Caco-2 (cell line): ENCODE results near the gene STAU1. TPM values are rescaled to one million over a fixed set of nuclear protein-coding genes. Genes with fewer than 3 reads are reported as not detected.
"Not testable (repeated sequence)": the region's sequence is repeated elsewhere in the genome, so short reads cannot be mapped to it uniquely, and the experiment has no call there.

Experiments used
- BruUV-seq: library from RNA; stranded (reverse); fragments of 400-500 nt; replicated peaks from 2 replicates; lab custom pipeline; 2021; lab: Mats Ljungman, UMichigan
- CTCF ChIA-PET: fragments of 300-600 bp; sonication (Branson Sonifier 250); formaldehyde crosslinking; loops from one replicate; lab custom pipeline; 2022; ENCODE audit warnings: antibody characterized with exemption; lab: Charles Lee
- POLR2A ChIA-PET: fragments of 300-600 bp; sonication (Branson Sonifier 250); formaldehyde crosslinking; loops from one replicate; lab custom pipeline; 2022; ENCODE audit warnings: antibody characterized with exemption; lab: Charles Lee
- DNase-seq, 2 experiments: peaks; one replicate each; pipeline versions ENCODE4 v3.0.0 to v3.0.0-alpha.2; 2020 to 2022
- H3K27me3 ChIP-seq: replicated peaks from 2 replicates; pipeline ENCODE4 v1.6.0; 2011; ENCODE audit warnings: low read length; ENCODE audit not compliant: control insufficient read depth, insufficient read depth
- H3K36me3 ChIP-seq: 2 replicates; pipeline ENCODE4 v1.5.1; 2011; ENCODE audit warnings: low read length; ENCODE audit not compliant: control insufficient read depth, insufficient read depth
- H3K4me1 ChIP-seq: fragments of 250-450 bp; sonication (Bioruptor Pico); 2 replicates; pipeline ENCODE4 v1.5.1; 2020; ENCODE audit warnings: mild to moderate bottlenecking
- H3K4me3 ChIP-seq: 2 replicates; pipeline ENCODE4 v1.5.1; 2011; ENCODE audit warnings: low read depth, mild to moderate bottlenecking, control low read depth, low read length
- H3K9me3 ChIP-seq: fragments of 250-450 bp; sonication (Bioruptor Pico); 2 replicates; pipeline ENCODE4 v1.5.1; 2020; ENCODE audit warnings: mild to moderate bottlenecking, moderate library complexity
- H3K27ac Mint-ChIP-seq: one replicate; pipeline ENCODE4 v1.8.0; 2022; ENCODE audit warnings: mixed read lengths; ENCODE audit not compliant: unreplicated experiment
- H3K27me3 Mint-ChIP-seq: one replicate; pipeline ENCODE4 v1.8.0; 2022; ENCODE audit warnings: mixed read lengths; ENCODE audit not compliant: insufficient read depth, unreplicated experiment
- H3K36me3 Mint-ChIP-seq: one replicate; pipeline ENCODE4 v1.8.0; 2022; ENCODE audit warnings: mild to moderate bottlenecking, mixed read lengths; ENCODE audit not compliant: insufficient read depth, unreplicated experiment
- H3K4me1 Mint-ChIP-seq: one replicate; pipeline ENCODE4 v1.8.0; 2022; ENCODE audit warnings: low read depth, mixed read lengths; ENCODE audit not compliant: unreplicated experiment
- H3K4me3 Mint-ChIP-seq: one replicate; pipeline ENCODE4 v1.8.0; 2022; ENCODE audit warnings: mild to moderate bottlenecking, moderate library complexity, mixed read lengths; ENCODE audit not compliant: unreplicated experiment
- H3K9me3 Mint-ChIP-seq: one replicate; pipeline ENCODE4 v1.8.0; 2022; ENCODE audit warnings: mixed read lengths; ENCODE audit not compliant: unreplicated experiment
- intact Hi-C: fragments of 100-400 bp; cut with micrococcal nuclease; formaldehyde crosslinking; loops from one replicate; pipeline ENCODE4 v1.10.0; 2022; ENCODE audit not compliant: unreplicated experiment
- total RNA-seq: library from RNA; stranded (reverse); gene quantifications from 2 replicates; pipeline ENCODE4 v1.2.3, GENCODE V29; 2022
- TF ChIP-seq, protein P1 (sequence below), 2 experiments: fragments of 200-600 bp in 1 of 2; IDR thresholded peaks; 1 replicate in 1 of 2; 2 replicates in 1 of 2; pipeline versions ENCODE4 v1.5.1 to v1.8.0; 2011 to 2022; ENCODE audit warnings: antibody characterized with exemption in 1 of 2, control low read depth in 1 of 2, inconsistent platforms in 1 of 2, low read depth in 1 of 2, low read length in 1 of 2, mild to moderate bottlenecking in 1 of 2, moderate library complexity in 1 of 2; ENCODE audit not compliant: insufficient read depth in 1 of 2, severe bottlenecking in 1 of 2, unreplicated experiment in 1 of 2

STAU1 gene
- total RNA-seq, 1 experiment from 2014 or later, result 201 TPM

GRCh38 chr20:49170714-49171113, 17.4 kb downstream of the STAU1 start:
- Mint-ChIP-seq H3K4me3 (no peak overlapping the region), H3K27me3 (no peaks in the 10 kb centered on the region), H3K27ac (no peak overlapping the region), H3K9me3 (no peaks in the 10 kb centered on the region), H3K36me3 (peaks cover 56% of the 10 kb centered on the region), H3K4me1 (no peaks in the 10 kb centered on the region)
- ChIA-PET POLR2A (no interaction called here), CTCF (no interaction called here)
- H3K4me1 ChIP-seq, result no peaks in the 10 kb centered on the region
- intact Hi-C loops, result no loop called here
- no peaks in the 10 kb centered on the region for H3K9me3 ChIP-seq
- no TSS peak for BruUV-seq
- H3K36me3 ChIP-seq, result peaks cover 4% of the 10 kb centered on the region; the same call in 1 of the 2 replicates
- H3K27me3 ChIP-seq, result no peaks in the 10 kb centered on the region
- H3K4me3 ChIP-seq, result no peak overlapping the region
- no peak for DNase-seq
- TF ChIP-seq, protein P1, sequence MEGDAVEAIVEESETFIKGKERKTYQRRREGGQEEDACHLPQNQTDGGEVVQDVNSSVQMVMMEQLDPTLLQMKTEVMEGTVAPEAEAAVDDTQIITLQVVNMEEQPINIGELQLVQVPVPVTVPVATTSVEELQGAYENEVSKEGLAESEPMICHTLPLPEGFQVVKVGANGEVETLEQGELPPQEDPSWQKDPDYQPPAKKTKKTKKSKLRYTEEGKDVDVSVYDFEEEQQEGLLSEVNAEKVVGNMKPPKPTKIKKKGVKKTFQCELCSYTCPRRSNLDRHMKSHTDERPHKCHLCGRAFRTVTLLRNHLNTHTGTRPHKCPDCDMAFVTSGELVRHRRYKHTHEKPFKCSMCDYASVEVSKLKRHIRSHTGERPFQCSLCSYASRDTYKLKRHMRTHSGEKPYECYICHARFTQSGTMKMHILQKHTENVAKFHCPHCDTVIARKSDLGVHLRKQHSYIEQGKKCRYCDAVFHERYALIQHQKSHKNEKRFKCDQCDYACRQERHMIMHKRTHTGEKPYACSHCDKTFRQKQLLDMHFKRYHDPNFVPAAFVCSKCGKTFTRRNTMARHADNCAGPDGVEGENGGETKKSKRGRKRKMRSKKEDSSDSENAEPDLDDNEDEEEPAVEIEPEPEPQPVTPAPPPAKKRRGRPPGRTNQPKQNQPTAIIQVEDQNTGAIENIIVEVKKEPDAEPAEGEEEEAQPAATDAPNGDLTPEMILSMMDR (IDR thresholded peaks at IDR 0.05; ENCODE audit: insufficient read depth in 1 of 2, low read depth in 1 of 2, low read length in 1 of 2, severe bottlenecking in 1 of 2, unreplicated experiment in 1 of 2), result no peak

- H3K36me3 ChIP-seq, result peaks cover 3% of the 10 kb centered on the region; the same call in 1 of the 2 replicates
Observed at GRCh38 chr20:49169547-49169946, 18.6 kb downstream of the STAU1 start.

DNA sequence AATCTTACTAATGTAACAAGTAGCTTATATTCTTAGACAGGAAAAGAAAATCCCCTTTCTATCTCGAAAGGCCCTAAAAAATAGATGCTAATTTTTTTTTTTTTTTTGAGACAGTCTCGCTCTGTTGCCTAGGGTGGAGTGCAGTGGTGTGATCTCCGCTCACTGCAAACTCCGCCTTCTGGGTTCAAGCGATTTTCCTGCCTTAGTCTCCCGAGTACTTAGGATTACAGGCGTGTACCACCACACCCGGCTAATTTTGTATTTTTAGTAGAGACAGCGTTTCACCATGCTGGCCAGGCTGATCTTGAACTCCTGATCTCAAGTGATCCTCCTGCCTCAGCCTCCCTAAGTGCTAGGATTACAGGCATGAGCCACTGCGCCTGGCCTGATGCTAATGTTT, 19.3 kb downstream of the STAU1 start:
- peaks cover 60% of the 10 kb centered on the region for H3K36me3 Mint-ChIP-seq
- H3K27ac Mint-ChIP-seq, CTCF ChIA-PET, H3K4me1 ChIP-seq, DNase-seq, H3K4me3 ChIP-seq, H3K4me1 Mint-ChIP-seq, H3K36me3 ChIP-seq, H3K9me3 ChIP-seq, intact Hi-C loops, H3K27me3 Mint-ChIP-seq, H3K4me3 Mint-ChIP-seq, H3K27me3 ChIP-seq, BruUV-seq, POLR2A ChIA-PET, H3K9me3 Mint-ChIP-seq: not testable (repeated sequence)

More at GRCh38 chr20:49169547-49169946, 18.6 kb downstream of the STAU1 start:
- Mint-ChIP-seq H3K9me3 (no peaks in the 10 kb centered on the region), H3K27ac (no peak overlapping the region), H3K4me3 (no peak overlapping the region), H3K36me3 (peaks cover 61% of the 10 kb centered on the region), H3K4me1 (no peaks in the 10 kb centered on the region), H3K27me3 (no peaks in the 10 kb centered on the region)
- Histone ChIP-seq H3K4me3 (no peak overlapping the region), H3K9me3 (no peaks in the 10 kb centered on the region), H3K27me3 (no peaks in the 10 kb centered on the region), H3K4me1 (no peaks in the 10 kb centered on the region)
- intact Hi-C loops, result no loop called here
- ChIA-PET POLR2A (no interaction called here), CTCF (no interaction called here)
- TF ChIP-seq, protein P1 (IDR thresholded peaks at IDR 0.05; ENCODE audit: insufficient read depth in 1 of 2, low read depth in 1 of 2, low read length in 1 of 2, severe bottlenecking in 1 of 2, unreplicated experiment in 1 of 2), result no peak
- DNase-seq, result no peak
- BruUV-seq, result no TSS peak
